ENCODE measurements around the gene MPHOSPH10. TPM values are rescaled to one million over a fixed set of nuclear protein-coding genes. Genes with fewer than 3 reads are reported as not detected.
"Not testable (repeated sequence)": the region's sequence is repeated elsewhere in the genome, so short reads cannot be mapped to it uniquely, and the experiment has no call there.

The MPHOSPH10 gene
- total RNA-seq, 1 donor from 2014 or later: 26.0 TPM

GRCh38 chr2:71156573-71156972, 26.1 kb downstream of the MPHOSPH10 start:
- H3K4me1 ChIP-seq: peaks cover 5% of the 10 kb centered on the region
- no peak overlapping the region for H3K4me3 ChIP-seq
- H3K36me3 ChIP-seq: no peaks in the 10 kb centered on the region
- intact Hi-C loops (cut with DNase I): no loop called here
- TF ChIP-seq CTCF (IDR thresholded peaks at IDR 0.05): no peak
- ATAC-seq (no peak), DNase-seq (no peak)
- peaks cover 5% of the 10 kb centered on the region for H3K27me3 ChIP-seq (ENCODE audit: low read depth)
- H3K27ac ChIP-seq: no peak overlapping the region
- no peaks in the 10 kb centered on the region for H3K9me3 ChIP-seq

GRCh38 chr2:71157124-71157793, 26.8 kb downstream of the MPHOSPH10 start:
- Histone ChIP-seq H3K27me3 (ENCODE audit: low read depth) (peaks cover 5% of the 10 kb centered on the region), H3K27ac (no peak overlapping the region), H3K36me3 (no peaks in the 10 kb centered on the region), H3K9me3 (no peaks in the 10 kb centered on the region), H3K4me1 (peaks cover 5% of the 10 kb centered on the region), H3K4me3 (no peak overlapping the region)
- intact Hi-C loops (cut with DNase I): no loop called here
- peak; percentile 52 for DNase-seq
- peak; percentile 71 to 81 for ATAC-seq
- TF ChIP-seq CTCF (IDR thresholded peaks at IDR 0.05): peak; percentile 67

- H3K36me3 ChIP-seq: no peaks in the 10 kb centered on the region
- no peak for TF ChIP-seq CTCF (IDR thresholded peaks at IDR 0.05)
- no peaks in the 10 kb centered on the region for H3K27me3 ChIP-seq (ENCODE audit: low read depth)
- no peaks in the 10 kb centered on the region for H3K4me1 ChIP-seq
- no peaks in the 10 kb centered on the region for H3K9me3 ChIP-seq
- no peak for DNase-seq
- no peak overlapping the region for H3K27ac ChIP-seq
- intact Hi-C loops (cut with DNase I): no loop called here
- no peak for ATAC-seq
- no peak overlapping the region for H3K4me3 ChIP-seq
Measured at GRCh38 chr2:71166812-71167211, 36.4 kb downstream of the MPHOSPH10 start.

- Histone ChIP-seq H3K9me3 (no peaks in the 10 kb centered on the region), H3K27ac (no peak overlapping the region), H3K4me3 (no peak overlapping the region), H3K27me3 (ENCODE audit: low read depth) (peaks cover 4% of the 10 kb centered on the region), H3K4me1 (no peaks in the 10 kb centered on the region), H3K36me3 (no peaks in the 10 kb centered on the region)
- DNase-seq (no peak), ATAC-seq (no peak)
- TF ChIP-seq CTCF (IDR thresholded peaks at IDR 0.05): no peak
- intact Hi-C loops (cut with DNase I): no loop called here
Measured at GRCh38 chr2:71173096-71173495, 42.7 kb downstream of the MPHOSPH10 start.

GRCh38 chr2:71174207-71174606, 43.8 kb downstream of the MPHOSPH10 start:
- Histone ChIP-seq H3K27ac (no peak overlapping the region), H3K36me3 (no peaks in the 10 kb centered on the region), H3K4me3 (no peak overlapping the region), H3K4me1 (no peaks in the 10 kb centered on the region), H3K9me3 (no peaks in the 10 kb centered on the region), H3K27me3 (ENCODE audit: low read depth) (peaks cover 4% of the 10 kb centered on the region)
- DNase-seq (no peak), ATAC-seq (no peak)
- intact Hi-C loops (cut with DNase I): no loop called here
- TF ChIP-seq CTCF (IDR thresholded peaks at IDR 0.05): no peak

- intact Hi-C loops (cut with DNase I); H3K36me3 ChIP-seq; DNase-seq; H3K27ac ChIP-seq; H3K9me3 ChIP-seq; ATAC-seq; H3K4me3 ChIP-seq; H3K4me1 ChIP-seq; H3K27me3 ChIP-seq (ENCODE audit: low read depth): not testable (repeated sequence)
Measured at GRCh38 chr2:71178836-71179235, 48.4 kb downstream of the MPHOSPH10 start.

Measured in lower lobe of right lung (tissue), 2 donors.